ENCODE data around the gene SPSB3.

The SPSB3 gene

DNA sequence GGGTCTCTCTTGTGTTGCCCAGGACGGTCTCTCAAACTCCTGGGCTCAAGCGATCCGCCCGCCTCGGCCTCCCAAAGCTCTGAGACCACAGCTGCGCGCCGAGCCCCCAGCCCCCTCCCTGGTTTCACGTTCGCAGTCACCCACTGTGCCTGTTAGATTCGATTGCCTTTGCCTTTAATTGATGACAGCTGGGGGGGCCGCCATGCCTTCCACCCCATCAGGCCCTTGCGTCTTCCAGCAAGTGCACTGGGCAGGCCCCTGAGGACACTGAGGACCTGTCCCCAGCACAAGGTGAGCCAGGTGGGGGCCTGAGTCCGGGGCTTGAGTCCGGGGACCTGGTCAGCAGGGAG is 7.9 kb upstream of the SPSB3 start:
- DNase-seq (ENCODE audit: extremely low read depth in 1 of 2, low read depth in 1 of 2): no peak

DNA sequence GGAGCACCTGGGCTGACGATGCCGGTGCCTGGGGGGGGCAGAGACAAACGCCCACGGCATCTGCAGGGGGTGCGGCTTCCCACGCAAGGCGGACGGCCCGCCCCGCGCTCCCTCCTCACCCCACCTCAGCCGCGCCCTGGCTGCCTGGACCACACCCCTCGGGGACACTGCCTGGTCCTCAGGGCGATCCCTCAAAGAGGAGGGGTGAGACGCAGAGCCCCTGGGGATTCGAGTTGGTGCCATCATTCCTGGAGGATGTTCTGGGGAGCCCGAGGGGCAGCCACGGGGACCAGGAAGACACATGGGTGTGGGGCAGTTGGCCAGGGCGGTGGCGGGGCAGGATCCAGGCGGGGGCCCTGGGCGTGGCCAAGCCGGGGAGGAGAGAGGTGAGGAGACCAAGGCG is 7.3 kb upstream of the SPSB3 start:
- DNase-seq (ENCODE audit: extremely low read depth in 1 of 2, low read depth in 1 of 2): no peak

- no peak for DNase-seq (ENCODE audit: extremely low read depth in 1 of 2, low read depth in 1 of 2)
Measured at GRCh38 chr16:1788708-1789100, 6.3 kb upstream of the SPSB3 start.

DNA sequence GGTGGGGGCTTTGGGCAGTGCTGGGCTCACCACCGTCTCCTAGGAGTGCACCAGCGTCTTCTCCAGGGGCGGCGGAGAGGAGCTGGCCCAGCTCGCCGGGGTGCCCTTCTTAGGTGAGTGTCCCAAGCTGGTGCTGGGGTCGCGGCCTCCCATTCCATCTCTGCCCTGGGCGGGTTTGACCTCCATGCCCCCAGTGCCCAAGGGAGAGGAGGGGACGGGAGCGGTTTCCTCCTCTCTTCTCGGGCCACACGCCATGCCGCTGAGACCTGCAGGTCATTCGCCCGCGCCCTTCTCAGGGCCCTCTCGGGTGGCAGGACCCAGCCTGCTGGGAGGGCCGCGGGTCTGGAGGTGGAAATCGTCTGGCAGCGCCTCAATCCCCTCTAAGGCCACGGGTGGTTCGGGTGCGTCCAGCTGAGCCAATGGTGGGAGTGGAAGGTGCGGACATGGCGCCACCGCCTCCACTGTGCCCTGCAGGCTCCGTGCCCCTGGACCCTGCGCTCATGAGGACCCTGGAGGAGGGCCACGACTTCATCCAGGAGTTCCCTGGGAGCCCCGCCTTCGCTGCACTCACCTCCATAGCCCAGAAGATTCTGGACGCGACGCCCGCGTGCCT is 5.8 kb upstream of the SPSB3 start:
- no peak for DNase-seq (ENCODE audit: extremely low read depth in 1 of 2, low read depth in 1 of 2)

- DNase-seq (ENCODE audit: extremely low read depth in 1 of 2, low read depth in 1 of 2): no peak
Measured at GRCh38 chr16:1787322-1788094, 5.1 kb upstream of the SPSB3 start.

GRCh38 chr16:1787056-1787321 is 4.6 kb upstream of the SPSB3 start:
- no peak for DNase-seq (ENCODE audit: extremely low read depth in 1 of 2, low read depth in 1 of 2)

- no peak for DNase-seq (ENCODE audit: extremely low read depth in 1 of 2, low read depth in 1 of 2)
Measured at GRCh38 chr16:1786242-1787055, 4.1 kb upstream of the SPSB3 start.

GRCh38 chr16:1785846-1786170 is 3.4 kb upstream of the SPSB3 start:
- DNase-seq (ENCODE audit: extremely low read depth in 1 of 2, low read depth in 1 of 2): no peak

DNA sequence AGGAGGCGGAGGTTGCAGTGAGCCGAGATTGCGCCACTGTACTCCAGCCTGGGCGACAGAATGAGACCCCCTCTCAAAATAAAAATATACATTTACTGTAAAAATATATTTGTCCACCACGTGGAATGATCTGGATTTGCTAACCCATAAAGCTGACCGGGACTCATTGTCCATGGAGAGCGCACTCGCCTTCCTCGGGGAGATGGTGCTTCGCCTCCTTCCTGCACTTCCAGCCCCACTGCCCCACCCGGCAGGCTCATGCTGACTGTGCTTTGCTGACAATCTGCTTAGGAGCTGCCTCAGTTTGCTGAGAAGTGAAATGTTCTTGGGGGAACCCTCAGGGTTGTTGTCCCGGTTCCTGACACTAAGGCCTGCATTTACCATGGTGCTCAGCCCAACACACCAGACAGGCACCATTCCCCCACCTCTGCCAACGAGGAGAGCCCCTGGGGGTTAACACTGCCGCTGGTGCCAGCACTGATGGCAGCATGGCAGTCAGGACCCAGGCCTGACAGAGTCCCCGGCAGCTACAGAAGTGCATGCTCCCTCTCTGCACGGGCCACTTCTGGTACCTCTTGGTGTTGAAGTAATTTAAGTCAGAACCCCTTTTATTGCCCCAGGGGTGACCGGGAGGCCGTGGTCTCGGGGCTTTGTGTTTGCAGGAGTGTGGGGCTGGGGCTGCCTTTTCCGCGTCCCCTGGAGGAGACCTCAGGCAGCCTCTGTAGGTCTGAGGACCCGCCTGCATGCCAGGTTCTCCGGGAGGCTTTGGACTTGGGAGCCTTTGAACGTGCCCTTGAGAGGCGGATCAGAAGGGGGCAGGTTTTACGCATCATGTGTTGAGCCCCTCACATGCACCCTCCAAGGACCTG is 2.8 kb upstream of the SPSB3 start:
- DNase-seq (ENCODE audit: extremely low read depth in 1 of 2, low read depth in 1 of 2): no peak

- no peak for DNase-seq (ENCODE audit: extremely low read depth in 1 of 2, low read depth in 1 of 2)
Measured at GRCh38 chr16:1781758-1782407, 488 bp downstream of the SPSB3 start.

DNA sequence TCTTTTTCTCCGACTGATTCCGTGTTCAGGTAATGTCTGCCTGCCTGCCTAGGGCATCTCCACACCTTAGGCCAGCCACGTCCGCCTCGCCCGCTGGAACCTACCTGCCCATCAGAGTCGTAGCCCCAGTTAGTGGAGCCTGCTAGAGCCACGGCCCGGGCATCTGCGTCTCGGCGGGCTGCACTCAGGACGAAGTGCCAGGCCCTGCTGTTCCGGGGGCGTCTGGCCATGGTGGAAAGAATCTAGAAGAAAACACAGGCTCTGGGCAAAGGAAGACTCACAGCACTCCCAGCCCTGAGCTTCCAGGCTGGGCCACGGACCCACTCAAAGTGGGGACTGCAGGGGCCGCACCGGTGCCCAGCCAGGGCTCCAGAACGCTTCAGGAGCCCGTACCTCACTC is 1.1 kb downstream of the SPSB3 start:
- DNase-seq (ENCODE audit: extremely low read depth in 1 of 2, low read depth in 1 of 2): no peak

DNA sequence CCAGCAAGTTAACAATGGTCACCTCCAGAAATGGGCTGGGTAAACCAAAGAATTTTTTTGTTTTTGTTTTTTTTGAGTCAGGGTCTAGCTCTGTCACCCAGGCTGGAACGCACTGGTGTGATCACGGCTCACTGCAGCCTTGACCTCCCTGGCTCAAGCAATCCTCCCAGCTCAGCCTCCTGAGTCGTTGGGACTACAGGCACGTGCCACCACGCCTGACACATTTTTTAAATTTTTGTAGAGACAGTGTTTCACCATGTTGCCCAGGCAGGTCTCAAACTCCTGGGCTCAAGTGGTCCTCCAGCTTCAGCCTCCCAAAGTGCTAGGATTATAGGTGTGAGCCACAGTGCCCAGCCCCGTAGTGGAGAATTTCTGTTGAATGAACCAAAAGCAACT is 1.7 kb downstream of the SPSB3 start:
- no peak for DNase-seq (ENCODE audit: extremely low read depth in 1 of 2, low read depth in 1 of 2)

- DNase-seq (ENCODE audit: extremely low read depth in 1 of 2, low read depth in 1 of 2): no peak
Measured at GRCh38 chr16:1779741-1780676, 2.4 kb downstream of the SPSB3 start.

GRCh38 chr16:1779234-1779701 is 3.1 kb downstream of the SPSB3 start:
- no peak for DNase-seq (ENCODE audit: extremely low read depth in 1 of 2, low read depth in 1 of 2)

DNA sequence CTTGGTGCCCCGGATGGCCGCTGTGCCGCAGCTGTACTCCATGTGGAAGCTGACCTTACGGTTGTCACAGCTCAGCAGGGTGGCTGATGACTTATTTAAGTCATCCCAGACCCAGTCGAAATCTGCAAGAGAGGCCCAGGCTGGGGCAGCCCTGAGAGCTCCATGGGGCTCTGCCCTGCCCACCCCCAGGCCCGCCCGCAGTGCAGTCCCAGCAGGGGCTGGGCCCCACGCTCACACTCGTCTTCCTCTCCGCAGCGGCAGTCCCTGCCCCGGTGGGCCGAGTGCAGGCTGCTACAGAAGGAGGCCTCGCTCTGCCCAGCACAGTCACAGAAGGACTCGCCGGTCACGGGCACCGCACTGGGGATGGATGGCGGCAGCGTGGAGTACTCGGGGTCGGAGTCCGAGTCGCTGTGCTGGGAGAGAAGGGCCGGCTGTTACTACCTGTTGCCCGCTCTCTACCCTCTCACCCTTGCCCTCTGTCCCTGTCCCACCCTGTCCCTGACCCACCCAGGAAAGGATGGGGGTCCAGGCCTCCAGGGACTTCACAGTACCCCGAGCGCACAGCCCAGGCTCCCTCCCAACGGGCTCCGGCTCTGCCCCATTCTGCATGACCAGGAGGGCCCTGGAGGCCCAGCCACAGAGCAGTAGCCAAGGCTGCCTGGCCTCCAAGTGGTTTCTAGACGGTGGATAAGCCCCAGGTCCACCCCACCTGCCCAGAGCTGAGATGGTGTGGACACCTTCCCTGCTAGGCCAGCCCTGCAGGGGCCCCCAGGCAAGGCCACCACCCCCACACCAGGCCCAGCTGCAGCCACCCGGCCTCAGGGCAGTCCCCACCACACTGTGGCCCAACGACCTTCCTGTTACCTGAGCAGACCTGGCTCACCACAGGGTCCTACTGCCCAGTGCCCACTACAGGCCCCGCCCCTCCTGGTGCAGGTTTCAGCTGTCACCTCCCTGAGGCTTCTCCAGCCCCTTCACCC is 3.9 kb downstream of the SPSB3 start:
- DNase-seq (ENCODE audit: extremely low read depth in 1 of 2, low read depth in 1 of 2): no peak

DNA sequence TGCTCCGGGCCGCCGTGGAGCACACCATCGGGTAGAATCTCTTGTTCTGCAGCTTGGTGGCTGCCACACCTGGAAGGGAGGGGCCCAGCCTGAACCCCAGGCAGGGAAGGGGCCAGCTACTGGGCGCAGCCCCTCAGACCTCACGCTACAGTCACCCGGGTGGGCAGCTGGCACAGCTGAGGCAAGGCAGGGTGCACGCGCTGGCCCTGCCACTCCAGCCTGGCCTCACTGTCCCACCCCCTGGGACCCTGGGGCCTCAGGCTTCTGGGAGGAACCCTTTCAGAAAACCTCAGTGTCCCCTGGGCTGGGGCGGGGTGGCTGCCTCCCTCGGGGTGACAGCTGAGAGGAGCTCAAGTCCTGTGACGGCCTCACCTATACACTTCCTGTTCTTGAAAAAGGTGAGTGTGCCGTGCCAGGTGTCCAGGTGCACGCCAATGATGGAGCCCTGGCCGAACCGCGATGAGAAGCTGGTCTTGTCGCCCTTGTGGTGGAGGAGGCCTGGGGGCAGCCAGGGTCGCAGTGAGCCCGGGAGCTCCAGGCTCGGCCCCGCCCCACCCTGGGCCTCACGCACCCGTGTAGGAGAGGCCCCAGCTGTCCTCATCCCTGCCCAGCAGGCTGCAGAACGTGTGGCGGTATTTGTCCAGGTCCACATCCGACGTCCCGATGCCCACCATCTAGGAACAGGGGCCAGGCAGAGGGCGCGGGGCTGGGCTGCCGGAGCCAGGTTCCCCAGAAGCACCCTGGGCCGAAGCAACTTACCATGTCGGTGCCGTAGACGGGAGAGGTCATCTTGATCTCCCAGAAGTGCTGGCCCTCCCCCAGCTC is 4.8 kb downstream of the SPSB3 start:
- DNase-seq (ENCODE audit: extremely low read depth in 1 of 2, low read depth in 1 of 2): no peak

- DNase-seq (ENCODE audit: extremely low read depth in 1 of 2, low read depth in 1 of 2): no peak
Measured at GRCh38 chr16:1776991-1777374, 5.4 kb downstream of the SPSB3 start.

DNA sequence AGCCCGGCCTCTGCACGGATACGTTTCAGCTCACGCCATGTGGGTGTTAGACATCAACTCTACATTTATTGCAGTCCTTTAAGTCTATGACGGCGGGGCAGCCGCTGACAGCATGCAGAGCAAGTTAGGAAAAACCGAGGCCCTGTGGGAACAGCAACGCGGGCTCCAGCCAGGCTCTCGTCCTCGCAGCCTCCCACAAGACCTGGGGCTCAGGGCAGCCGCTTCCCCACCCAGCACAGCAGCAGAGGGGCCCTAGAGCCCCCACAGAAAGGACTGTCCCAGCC is 5.8 kb downstream of the SPSB3 start:
- no peak for DNase-seq (ENCODE audit: extremely low read depth in 1 of 2, low read depth in 1 of 2)
